Measurements from ENCODE around the gene KLF15.

KLF15 gene

DNA sequence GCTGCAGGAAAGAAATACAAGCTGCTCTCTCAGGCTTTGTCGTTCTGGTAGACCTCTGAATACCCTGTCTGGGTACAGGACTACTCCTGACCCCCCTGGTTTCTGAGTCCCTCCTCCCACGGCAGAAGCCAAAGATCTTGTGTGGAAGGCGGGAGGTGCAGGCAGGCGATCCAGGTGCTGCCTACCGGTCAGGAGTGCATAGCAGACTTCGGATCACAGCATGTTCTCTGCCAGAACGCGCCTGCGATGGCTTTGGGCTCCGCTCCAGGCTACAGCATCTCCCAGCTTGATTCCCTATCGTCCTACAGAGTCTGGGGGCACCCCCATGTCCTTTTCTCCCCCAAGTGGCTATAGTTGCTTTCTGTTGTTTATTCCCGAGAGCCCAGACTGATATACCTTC, 35.0 kb upstream of the KLF15 start:
- no peak overlapping the region for H3K4me3 ChIP-seq (ENCODE audit: low read depth, low read length)
- TF ChIP-seq ZNF510 (tag by site-specific recombination; IDR thresholded peaks at IDR 0.05; ENCODE audit: insufficient replicate concordance) (no peak), ZNF211 (tag by site-specific recombination; IDR thresholded peaks at IDR 0.05; ENCODE audit: low read depth) (no peak), ZNF792 (tag by site-specific recombination; IDR thresholded peaks at IDR 0.05) (no peak), ZNF292 (tag by site-specific recombination; IDR thresholded peaks at IDR 0.05; ENCODE audit: borderline replicate concordance, low read depth) (no peak), ZNF768 (tag by site-specific recombination; IDR thresholded peaks at IDR 0.05) (no peak), KLF1 (tag by site-specific recombination; IDR thresholded peaks at IDR 0.05) (no peak), ZNF341 (tag by site-specific recombination; IDR thresholded peaks at IDR 0.05; ENCODE audit: low read depth) (no peak), ZNF274 (IDR thresholded peaks at IDR 0.05; ENCODE audit: low read length) (no peak), ZNF274 (tag by site-specific recombination; IDR thresholded peaks at IDR 0.05; ENCODE audit: borderline replicate concordance) (no peak), ZNF571 (tag by site-specific recombination; IDR thresholded peaks at IDR 0.05) (no peak), ZNF2 (tag by site-specific recombination; IDR thresholded peaks at IDR 0.05) (no peak), ZNF140 (tag by site-specific recombination; IDR thresholded peaks at IDR 0.05) (no peak), KLF16 (tag by site-specific recombination; IDR thresholded peaks at IDR 0.05) (no peak), ZNF184 (tag by site-specific recombination; IDR thresholded peaks at IDR 0.05) (no peak), ZNF366 (tag by site-specific recombination; conservative IDR thresholded peaks at IDR 0.05) (no peak), ZNF585B (tag by site-specific recombination; IDR thresholded peaks at IDR 0.05) (no peak), ZNF248 (tag by site-specific recombination; IDR thresholded peaks at IDR 0.05) (no peak)
- TF ChIP-seq, protein P1, sequence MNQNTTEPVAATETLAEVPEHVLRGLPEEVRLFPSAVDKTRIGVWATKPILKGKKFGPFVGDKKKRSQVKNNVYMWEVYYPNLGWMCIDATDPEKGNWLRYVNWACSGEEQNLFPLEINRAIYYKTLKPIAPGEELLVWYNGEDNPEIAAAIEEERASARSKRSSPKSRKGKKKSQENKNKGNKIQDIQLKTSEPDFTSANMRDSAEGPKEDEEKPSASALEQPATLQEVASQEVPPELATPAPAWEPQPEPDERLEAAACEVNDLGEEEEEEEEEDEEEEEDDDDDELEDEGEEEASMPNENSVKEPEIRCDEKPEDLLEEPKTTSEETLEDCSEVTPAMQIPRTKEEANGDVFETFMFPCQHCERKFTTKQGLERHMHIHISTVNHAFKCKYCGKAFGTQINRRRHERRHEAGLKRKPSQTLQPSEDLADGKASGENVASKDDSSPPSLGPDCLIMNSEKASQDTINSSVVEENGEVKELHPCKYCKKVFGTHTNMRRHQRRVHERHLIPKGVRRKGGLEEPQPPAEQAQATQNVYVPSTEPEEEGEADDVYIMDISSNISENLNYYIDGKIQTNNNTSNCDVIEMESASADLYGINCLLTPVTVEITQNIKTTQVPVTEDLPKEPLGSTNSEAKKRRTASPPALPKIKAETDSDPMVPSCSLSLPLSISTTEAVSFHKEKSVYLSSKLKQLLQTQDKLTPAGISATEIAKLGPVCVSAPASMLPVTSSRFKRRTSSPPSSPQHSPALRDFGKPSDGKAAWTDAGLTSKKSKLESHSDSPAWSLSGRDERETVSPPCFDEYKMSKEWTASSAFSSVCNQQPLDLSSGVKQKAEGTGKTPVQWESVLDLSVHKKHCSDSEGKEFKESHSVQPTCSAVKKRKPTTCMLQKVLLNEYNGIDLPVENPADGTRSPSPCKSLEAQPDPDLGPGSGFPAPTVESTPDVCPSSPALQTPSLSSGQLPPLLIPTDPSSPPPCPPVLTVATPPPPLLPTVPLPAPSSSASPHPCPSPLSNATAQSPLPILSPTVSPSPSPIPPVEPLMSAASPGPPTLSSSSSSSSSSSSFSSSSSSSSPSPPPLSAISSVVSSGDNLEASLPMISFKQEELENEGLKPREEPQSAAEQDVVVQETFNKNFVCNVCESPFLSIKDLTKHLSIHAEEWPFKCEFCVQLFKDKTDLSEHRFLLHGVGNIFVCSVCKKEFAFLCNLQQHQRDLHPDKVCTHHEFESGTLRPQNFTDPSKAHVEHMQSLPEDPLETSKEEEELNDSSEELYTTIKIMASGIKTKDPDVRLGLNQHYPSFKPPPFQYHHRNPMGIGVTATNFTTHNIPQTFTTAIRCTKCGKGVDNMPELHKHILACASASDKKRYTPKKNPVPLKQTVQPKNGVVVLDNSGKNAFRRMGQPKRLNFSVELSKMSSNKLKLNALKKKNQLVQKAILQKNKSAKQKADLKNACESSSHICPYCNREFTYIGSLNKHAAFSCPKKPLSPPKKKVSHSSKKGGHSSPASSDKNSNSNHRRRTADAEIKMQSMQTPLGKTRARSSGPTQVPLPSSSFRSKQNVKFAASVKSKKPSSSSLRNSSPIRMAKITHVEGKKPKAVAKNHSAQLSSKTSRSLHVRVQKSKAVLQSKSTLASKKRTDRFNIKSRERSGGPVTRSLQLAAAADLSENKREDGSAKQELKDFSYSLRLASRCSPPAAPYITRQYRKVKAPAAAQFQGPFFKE (tag by site-specific recombination; IDR thresholded peaks at IDR 0.05; ENCODE audit: borderline replicate concordance), result no peak
- TF ChIP-seq, protein P2, sequence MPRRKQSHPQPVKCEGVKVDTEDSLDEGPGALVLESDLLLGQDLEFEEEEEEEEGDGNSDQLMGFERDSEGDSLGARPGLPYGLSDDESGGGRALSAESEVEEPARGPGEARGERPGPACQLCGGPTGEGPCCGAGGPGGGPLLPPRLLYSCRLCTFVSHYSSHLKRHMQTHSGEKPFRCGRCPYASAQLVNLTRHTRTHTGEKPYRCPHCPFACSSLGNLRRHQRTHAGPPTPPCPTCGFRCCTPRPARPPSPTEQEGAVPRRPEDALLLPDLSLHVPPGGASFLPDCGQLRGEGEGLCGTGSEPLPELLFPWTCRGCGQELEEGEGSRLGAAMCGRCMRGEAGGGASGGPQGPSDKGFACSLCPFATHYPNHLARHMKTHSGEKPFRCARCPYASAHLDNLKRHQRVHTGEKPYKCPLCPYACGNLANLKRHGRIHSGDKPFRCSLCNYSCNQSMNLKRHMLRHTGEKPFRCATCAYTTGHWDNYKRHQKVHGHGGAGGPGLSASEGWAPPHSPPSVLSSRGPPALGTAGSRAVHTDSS (tag by site-specific recombination; IDR thresholded peaks at IDR 0.05), result no peak
- no peaks in the 10 kb centered on the region for H3K36me3 ChIP-seq (ENCODE audit: control insufficient read depth in 2 of 2, insufficient read depth in 1 of 2, low read length in 2 of 2)
- ChIA-PET POLR2A (no interaction called here), CTCF (no interaction called here)
- no peaks in the 10 kb centered on the region for H3K4me1 ChIP-seq (ENCODE audit: control insufficient read depth, insufficient read depth, low read length)
- H3K9me3 ChIP-seq (ENCODE audit: control insufficient read depth, insufficient read depth, low read depth, low read length), result no peaks in the 10 kb centered on the region
- no peak overlapping the region for H3K27ac ChIP-seq (ENCODE audit: extremely low read depth, low read depth, low read length)

DNA sequence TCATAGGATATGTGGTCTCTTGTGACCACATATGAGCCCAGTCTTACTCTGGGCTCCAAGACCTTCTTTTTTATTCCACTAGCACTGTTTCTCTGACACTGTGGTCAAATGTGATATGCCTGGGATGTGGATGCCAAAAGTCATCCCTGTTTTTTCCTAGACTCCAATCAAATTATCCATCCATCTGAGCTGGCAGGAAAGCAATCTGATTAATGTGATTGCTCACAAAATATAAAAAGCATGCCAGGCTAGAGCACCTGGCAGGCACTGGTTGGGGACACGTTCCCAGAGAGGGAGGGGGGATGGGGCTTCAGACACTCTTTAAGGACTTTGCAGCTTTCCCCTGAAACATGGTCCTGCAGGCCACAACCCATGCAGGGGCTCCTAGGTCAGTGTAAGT, 34.4 kb upstream of the KLF15 start:
- no peaks in the 10 kb centered on the region for H3K36me3 ChIP-seq (ENCODE audit: control insufficient read depth in 2 of 2, insufficient read depth in 1 of 2, low read length in 2 of 2)
- no peaks in the 10 kb centered on the region for H3K4me1 ChIP-seq (ENCODE audit: control insufficient read depth, insufficient read depth, low read length)
- no peak overlapping the region for H3K4me3 ChIP-seq (ENCODE audit: low read depth, low read length)
- no peak overlapping the region for H3K27ac ChIP-seq (ENCODE audit: extremely low read depth, low read depth, low read length)
- ChIA-PET POLR2A (no interaction called here), CTCF (no interaction called here)
- H3K9me3 ChIP-seq (ENCODE audit: control insufficient read depth, insufficient read depth, low read depth, low read length), result no peaks in the 10 kb centered on the region
- TF ChIP-seq ZNF175 (tag by site-specific recombination; IDR thresholded peaks at IDR 0.05) (no peak), KLF10 (tag by site-specific recombination; IDR thresholded peaks at IDR 0.05) (no peak), GLIS1 (tag by site-specific recombination; IDR thresholded peaks at IDR 0.05) (no peak), SCRT2 (tag by site-specific recombination; IDR thresholded peaks at IDR 0.05) (no peak), PRDM1 (tag by site-specific recombination; IDR thresholded peaks at IDR 0.05) (no peak), KLF8 (tag by site-specific recombination; IDR thresholded peaks at IDR 0.05) (no peak)
- TF ChIP-seq, protein P3, sequence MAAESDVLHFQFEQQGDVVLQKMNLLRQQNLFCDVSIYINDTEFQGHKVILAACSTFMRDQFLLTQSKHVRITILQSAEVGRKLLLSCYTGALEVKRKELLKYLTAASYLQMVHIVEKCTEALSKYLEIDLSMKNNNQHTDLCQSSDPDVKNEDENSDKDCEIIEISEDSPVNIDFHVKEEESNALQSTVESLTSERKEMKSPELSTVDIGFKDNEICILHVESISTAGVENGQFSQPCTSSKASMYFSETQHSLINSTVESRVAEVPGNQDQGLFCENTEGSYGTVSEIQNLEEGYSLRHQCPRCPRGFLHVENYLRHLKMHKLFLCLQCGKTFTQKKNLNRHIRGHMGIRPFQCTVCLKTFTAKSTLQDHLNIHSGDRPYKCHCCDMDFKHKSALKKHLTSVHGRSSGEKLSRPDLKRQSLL (tag by site-specific recombination; IDR thresholded peaks at IDR 0.05), result no peak
- TF ChIP-seq, protein P4, sequence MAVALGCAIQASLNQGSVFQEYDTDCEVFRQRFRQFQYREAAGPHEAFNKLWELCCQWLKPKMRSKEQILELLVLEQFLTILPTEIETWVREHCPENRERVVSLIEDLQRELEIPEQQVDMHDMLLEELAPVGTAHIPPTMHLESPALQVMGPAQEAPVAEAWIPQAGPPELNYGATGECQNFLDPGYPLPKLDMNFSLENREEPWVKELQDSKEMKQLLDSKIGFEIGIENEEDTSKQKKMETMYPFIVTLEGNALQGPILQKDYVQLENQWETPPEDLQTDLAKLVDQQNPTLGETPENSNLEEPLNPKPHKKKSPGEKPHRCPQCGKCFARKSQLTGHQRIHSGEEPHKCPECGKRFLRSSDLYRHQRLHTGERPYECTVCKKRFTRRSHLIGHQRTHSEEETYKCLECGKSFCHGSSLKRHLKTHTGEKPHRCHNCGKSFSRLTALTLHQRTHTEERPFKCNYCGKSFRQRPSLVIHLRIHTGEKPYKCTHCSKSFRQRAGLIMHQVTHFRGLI (tag by site-specific recombination; IDR thresholded peaks at IDR 0.05), result no peak
